ENCODE results near the gene SPTB. TPM values are rescaled to one million over a fixed set of nuclear protein-coding genes. Genes with fewer than 3 reads are reported as not detected.

SPTB gene
- total and polyA plus RNA-seq, 9 of the 15 experiments (the other 6 are each of a cell fraction or from before 2014, with no cell fraction given): 0.21 to 45.9 (median 11.7) TPM

DNA sequence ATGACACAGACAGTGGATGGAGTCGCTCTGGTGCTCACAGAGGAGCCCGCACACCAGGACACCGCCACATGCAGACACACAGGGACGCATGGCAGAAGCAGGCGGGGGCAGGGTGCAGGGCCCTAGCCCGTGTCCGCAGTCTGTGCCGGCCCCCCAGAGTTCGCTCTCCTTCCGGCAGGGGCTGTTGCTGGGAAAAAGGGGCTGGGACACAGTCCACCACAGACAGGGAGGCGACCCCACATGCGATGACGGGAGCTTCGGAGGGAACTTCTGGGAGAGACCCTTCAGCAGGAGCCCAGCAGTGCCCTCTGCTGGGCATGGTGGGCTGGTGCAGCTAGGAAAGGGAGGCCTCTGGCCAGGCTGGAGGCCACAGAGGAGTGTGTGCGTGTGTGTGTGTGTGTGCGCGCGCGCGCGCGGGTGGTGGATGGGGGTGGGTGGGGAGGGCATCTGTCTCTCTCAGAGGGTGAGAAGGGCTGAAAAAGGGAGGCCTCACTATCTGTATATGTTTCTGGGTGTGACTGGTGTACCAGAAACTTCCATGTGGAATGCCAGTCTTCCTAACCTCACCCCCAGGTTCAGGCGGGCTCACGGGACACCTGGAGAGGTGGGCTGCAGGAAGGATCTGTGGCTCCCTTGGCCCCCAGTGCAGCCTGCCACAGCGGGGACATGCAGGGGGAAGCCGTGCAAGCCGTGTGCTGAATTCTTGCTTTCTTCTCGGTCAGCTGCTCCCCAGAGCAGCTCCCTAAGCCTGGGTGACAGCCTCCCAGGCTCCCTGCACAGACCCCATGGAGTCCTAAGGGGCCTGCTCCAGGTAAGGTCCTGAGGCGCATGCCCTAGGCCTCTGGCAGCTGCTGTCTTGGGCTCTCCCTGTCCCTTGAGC is 114.8 kb downstream of the SPTB start (continued):
- TF ChIP-seq, protein P1, sequence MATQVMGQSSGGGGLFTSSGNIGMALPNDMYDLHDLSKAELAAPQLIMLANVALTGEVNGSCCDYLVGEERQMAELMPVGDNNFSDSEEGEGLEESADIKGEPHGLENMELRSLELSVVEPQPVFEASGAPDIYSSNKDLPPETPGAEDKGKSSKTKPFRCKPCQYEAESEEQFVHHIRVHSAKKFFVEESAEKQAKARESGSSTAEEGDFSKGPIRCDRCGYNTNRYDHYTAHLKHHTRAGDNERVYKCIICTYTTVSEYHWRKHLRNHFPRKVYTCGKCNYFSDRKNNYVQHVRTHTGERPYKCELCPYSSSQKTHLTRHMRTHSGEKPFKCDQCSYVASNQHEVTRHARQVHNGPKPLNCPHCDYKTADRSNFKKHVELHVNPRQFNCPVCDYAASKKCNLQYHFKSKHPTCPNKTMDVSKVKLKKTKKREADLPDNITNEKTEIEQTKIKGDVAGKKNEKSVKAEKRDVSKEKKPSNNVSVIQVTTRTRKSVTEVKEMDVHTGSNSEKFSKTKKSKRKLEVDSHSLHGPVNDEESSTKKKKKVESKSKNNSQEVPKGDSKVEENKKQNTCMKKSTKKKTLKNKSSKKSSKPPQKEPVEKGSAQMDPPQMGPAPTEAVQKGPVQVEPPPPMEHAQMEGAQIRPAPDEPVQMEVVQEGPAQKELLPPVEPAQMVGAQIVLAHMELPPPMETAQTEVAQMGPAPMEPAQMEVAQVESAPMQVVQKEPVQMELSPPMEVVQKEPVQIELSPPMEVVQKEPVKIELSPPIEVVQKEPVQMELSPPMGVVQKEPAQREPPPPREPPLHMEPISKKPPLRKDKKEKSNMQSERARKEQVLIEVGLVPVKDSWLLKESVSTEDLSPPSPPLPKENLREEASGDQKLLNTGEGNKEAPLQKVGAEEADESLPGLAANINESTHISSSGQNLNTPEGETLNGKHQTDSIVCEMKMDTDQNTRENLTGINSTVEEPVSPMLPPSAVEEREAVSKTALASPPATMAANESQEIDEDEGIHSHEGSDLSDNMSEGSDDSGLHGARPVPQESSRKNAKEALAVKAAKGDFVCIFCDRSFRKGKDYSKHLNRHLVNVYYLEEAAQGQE (IDR thresholded peaks at IDR 0.05; ENCODE audit: borderline replicate concordance): 0 out of 2 replicates have a peak, but pooled peaks have one; percentile 15
- TF ChIP-seq, protein P1 (CRISPR knock-in tag; IDR thresholded peaks at IDR 0.05; ENCODE audit: low read depth): no peak
- no peak for TF ChIP-seq MEIS2 (IDR thresholded peaks at IDR 0.05; ENCODE audit: partially characterized antibody)

All from K562 (cell line).